K562 (cell line): ENCODE data around the gene RNF19B. TPM values are rescaled to one million over a fixed set of nuclear protein-coding genes. Genes with fewer than 3 reads are reported as not detected.
A peak's percentile ranks its signal among the peaks of the same experiment; 100 is the strongest.

ENCODE experiments used
- ATF1 ChIP-seq, 2 experiments: fragments of 450-650 bp in 1 of 2; IDR thresholded peaks; 2 replicates each; pipeline ENCODE4 v1.6.1; 2016; ENCODE audit warnings: missing compliant biosample characterization in 1 of 2, missing genetic modification characterization in 1 of 2
- CBX1 ChIP-seq: sonication (generic); IDR thresholded peaks from 2 replicates; pipeline ENCODE4 v1.6.1; 2016; ENCODE audit warnings: antibody characterized with exemption, low read depth, mild to moderate bottlenecking
- ESRRA ChIP-seq: fragments of 450-650 bp; IDR thresholded peaks from 2 replicates; pipeline ENCODE4 v1.6.1; 2014; ENCODE audit warnings: low read depth, mild to moderate bottlenecking, moderate library complexity, borderline replicate concordance
- GATAD2A ChIP-seq: fragments of 450-650 bp; IDR thresholded peaks from 2 replicates; pipeline ENCODE4 v1.6.1; 2017
- HNRNPLL ChIP-seq: fragments of 200-400 bp; formaldehyde crosslinking; IDR thresholded peaks from 2 replicates; pipeline ENCODE4 v1.6.1; 2017; ENCODE audit warnings: low read length, low read depth, mild to moderate bottlenecking; ENCODE audit not compliant: poor library complexity, severe bottlenecking
- JUND ChIP-seq, 2 experiments: IDR thresholded peaks; 2 replicates in 1 of 2; 3 replicates in 1 of 2; pipeline ENCODE4 v1.6.1; 2011; ENCODE audit warnings: borderline replicate concordance in 2 of 2, low read depth in 2 of 2, low read length in 2 of 2, improper control_type of control experiment in 1 of 2, missing biosample characterization in 1 of 2, missing genetic modification characterization in 1 of 2, missing genetic modification reagents in 1 of 2
- NFATC3 ChIP-seq: fragments of 450-650 bp; IDR thresholded peaks from 2 replicates; pipeline ENCODE4 v1.6.1; 2017; ENCODE audit warnings: mild to moderate bottlenecking
- PCBP1 ChIP-seq: fragments of 200-400 bp; formaldehyde crosslinking; IDR thresholded peaks from 2 replicates; pipeline ENCODE4 v1.6.1; 2018; ENCODE audit warnings: mild to moderate bottlenecking, low read depth, low read length; ENCODE audit not compliant: poor library complexity, severe bottlenecking
- PPARD ChIP-seq: fragments of 250-450 bp; sonication (Bioruptor Pico); IDR thresholded peaks from 2 replicates; pipeline ENCODE4 v1.8.0; 2022; ENCODE audit warnings: inconsistent platforms, mild to moderate bottlenecking, moderate library complexity
- PTTG1 ChIP-seq: fragments of 450-650 bp; IDR thresholded peaks from 2 replicates; pipeline ENCODE4 v1.6.1; 2016; ENCODE audit warnings: low read depth, mild to moderate bottlenecking, missing genetic modification characterization, missing compliant biosample characterization
- RBM14 ChIP-seq: fragments of 200-400 bp; formaldehyde crosslinking; IDR thresholded peaks from 2 replicates; pipeline ENCODE4 v1.6.1; 2018; ENCODE audit warnings: low read depth, mild to moderate bottlenecking, low read length, moderate library complexity, borderline replicate concordance; ENCODE audit not compliant: insufficient read depth
- RUNX1 ChIP-seq: sonication (generic); IDR thresholded peaks from 2 replicates; pipeline ENCODE4 v1.6.1; 2016; ENCODE audit warnings: antibody characterized with exemption, low read depth
- STAT5A ChIP-seq: IDR thresholded peaks from 2 replicates; pipeline ENCODE4 v1.6.1; 2012; ENCODE audit warnings: low read length, inconsistent platforms, borderline replicate concordance
- ZNF282 ChIP-seq: sonication (generic); formaldehyde crosslinking; IDR thresholded peaks from 2 replicates; pipeline ENCODE4 v1.8.1; 2023; ENCODE audit warnings: missing genetic modification reagents
- ZNF41 ChIP-seq: fragments of 250-450 bp; sonication (Bioruptor Pico); conservative IDR thresholded peaks from 2 replicates; pipeline ENCODE4 v1.4.0; 2020; ENCODE audit warnings: mild to moderate bottlenecking
- ZNF77 ChIP-seq: fragments of 250-450 bp; sonication (Bioruptor Pico); IDR thresholded peaks from 2 replicates; pipeline ENCODE4 v1.5.0; 2020
- polyA plus RNA-seq, 8 experiments: library from polyadenylated mRNA; depleted of rRNA in 4 of 8; stranded (reverse) in 5 of 8; unstranded in 3 of 8; fragments of >200 nt; fragmentation: Nextera tagmentation in 2 of 8; fragmentation: Illumina TruSeq in 1 of 8; extraction: Ambion mirVana in 2 of 8; extraction: Trizol in 1 of 8; gene quantifications; 2 replicates each; pipeline versions ENCODE4 v1.2.1 to v1.2.3, GENCODE V29; 2011 to 2014; ENCODE audit warnings: inconsistent platforms in 1 of 8, missing spikeins in 1 of 8
- total RNA-seq, 7 experiments: library from RNA; depleted of rRNA in 6 of 7; stranded (reverse); fragments of >200 nt in 6 of 7; fragmentation: Illumina TruSeq in 2 of 7; extraction: Trizol in 2 of 7; gene quantifications; 2 replicates each; pipeline versions ENCODE4 v1.2.1 to v1.2.3, GENCODE V29; 2011 to 2021; ENCODE audit warnings: low replicate concordance in 1 of 7
- TF ChIP-seq, protein P1 (sequence below), 2 experiments: fragments of 450-650 bp in 1 of 2; sonication (generic) in 1 of 2; formaldehyde crosslinking in 1 of 2; IDR thresholded peaks; 2 replicates each; pipeline versions ENCODE4 v1.7.1 to v1.9.0; 2016 to 2022; ENCODE audit warnings: inconsistent platforms in 1 of 2, mild to moderate bottlenecking in 1 of 2, missing genetic modification reagents in 1 of 2
- TF ChIP-seq, protein P2 (sequence below): fragments of 250-450 bp; sonication (Bioruptor Pico); IDR thresholded peaks from 2 replicates; pipeline ENCODE4 v1.8.0; 2022; ENCODE audit warnings: moderate library complexity, mild to moderate bottlenecking, inconsistent platforms

RNF19B gene
- total and polyA plus RNA-seq, 9 of the 15 experiments (the other 6 are each of a cell fraction or from before 2014, with no cell fraction given) = 2.6 to 14.9 (median 10.1) TPM

GRCh38 chr1:33009561-33009960 is 45.0 kb upstream of the RNF19B start (continued):
- TF ChIP-seq, protein P1, sequence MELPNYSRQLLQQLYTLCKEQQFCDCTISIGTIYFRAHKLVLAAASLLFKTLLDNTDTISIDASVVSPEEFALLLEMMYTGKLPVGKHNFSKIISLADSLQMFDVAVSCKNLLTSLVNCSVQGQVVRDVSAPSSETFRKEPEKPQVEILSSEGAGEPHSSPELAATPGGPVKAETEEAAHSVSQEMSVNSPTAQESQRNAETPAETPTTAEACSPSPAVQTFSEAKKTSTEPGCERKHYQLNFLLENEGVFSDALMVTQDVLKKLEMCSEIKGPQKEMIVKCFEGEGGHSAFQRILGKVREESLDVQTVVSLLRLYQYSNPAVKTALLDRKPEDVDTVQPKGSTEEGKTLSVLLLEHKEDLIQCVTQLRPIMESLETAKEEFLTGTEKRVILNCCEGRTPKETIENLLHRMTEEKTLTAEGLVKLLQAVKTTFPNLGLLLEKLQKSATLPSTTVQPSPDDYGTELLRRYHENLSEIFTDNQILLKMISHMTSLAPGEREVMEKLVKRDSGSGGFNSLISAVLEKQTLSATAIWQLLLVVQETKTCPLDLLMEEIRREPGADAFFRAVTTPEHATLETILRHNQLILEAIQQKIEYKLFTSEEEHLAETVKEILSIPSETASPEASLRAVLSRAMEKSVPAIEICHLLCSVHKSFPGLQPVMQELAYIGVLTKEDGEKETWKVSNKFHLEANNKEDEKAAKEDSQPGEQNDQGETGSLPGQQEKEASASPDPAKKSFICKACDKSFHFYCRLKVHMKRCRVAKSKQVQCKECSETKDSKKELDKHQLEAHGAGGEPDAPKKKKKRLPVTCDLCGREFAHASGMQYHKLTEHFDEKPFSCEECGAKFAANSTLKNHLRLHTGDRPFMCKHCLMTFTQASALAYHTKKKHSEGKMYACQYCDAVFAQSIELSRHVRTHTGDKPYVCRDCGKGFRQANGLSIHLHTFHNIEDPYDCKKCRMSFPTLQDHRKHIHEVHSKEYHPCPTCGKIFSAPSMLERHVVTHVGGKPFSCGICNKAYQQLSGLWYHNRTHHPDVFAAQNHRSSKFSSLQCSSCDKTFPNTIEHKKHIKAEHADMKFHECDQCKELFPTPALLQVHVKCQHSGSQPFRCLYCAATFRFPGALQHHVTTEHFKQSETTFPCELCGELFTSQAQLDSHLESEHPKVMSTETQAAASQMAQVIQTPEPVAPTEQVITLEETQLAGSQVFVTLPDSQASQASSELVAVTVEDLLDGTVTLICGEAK (IDR thresholded peaks at IDR 0.05) = no peak
- TF ChIP-seq, protein P1 (CRISPR knock-in tag; IDR thresholded peaks at IDR 0.05) = no peak
- TF ChIP-seq PCBP1 (no peak), HNRNPLL (no peak), JUND (IDR thresholded peaks at IDR 0.05; ENCODE audit: borderline replicate concordance, low read depth, low read length) (peak; percentile 81; the same call in 1 of the 2 replicates), JUND (tag; IDR thresholded peaks at IDR 0.05; ENCODE audit: borderline replicate concordance, low read depth, low read length) (no peak; the same call in 2 of the 3 replicates), PTTG1 (tag) (no peak), NFATC3 (no peak), GATAD2A (0 out of 2 replicates have a peak, but pooled peaks have one; percentile 19), CBX1 (no peak), RBM14 (no peak), STAT5A (peak; percentile 92), RUNX1 (no peak), PPARD (CRISPR knock-in tag) (no peak), ZNF77 (CRISPR knock-in tag) (no peak), ZNF282 (no peak), ATF1 (CRISPR knock-in tag; IDR thresholded peaks at IDR 0.05) (no peak), ATF1 (tag; IDR thresholded peaks at IDR 0.05) (0 out of 2 replicates have a peak, but pooled peaks have one; percentile 26), ESRRA (peak; percentile 98), ZNF41 (CRISPR knock-in tag) (no peak)
- TF ChIP-seq, protein P2, sequence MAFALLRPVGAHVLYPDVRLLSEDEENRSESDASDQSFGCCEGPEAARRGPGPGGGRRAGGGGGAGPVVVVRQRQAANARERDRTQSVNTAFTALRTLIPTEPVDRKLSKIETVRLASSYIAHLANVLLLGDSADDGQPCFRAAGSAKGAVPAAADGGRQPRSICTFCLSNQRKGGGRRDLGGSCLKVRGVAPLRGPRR (CRISPR knock-in tag) = no peak
